Skin epidermis (tissue), 12 donors: ENCODE measurements around the gene CASTOR1.

ENCODE experiments used
- H3K27ac ChIP-seq, 21 experiments: fragments of 200-600 bp; sonication (generic) in 11 of 21; one replicate each; pipeline ENCODE4 v1.5.0; 2020; ENCODE audit warnings: mild to moderate bottlenecking in 3 of 21, inconsistent platforms in 2 of 21, moderate library complexity in 2 of 21
- H3K4me3 ChIP-seq, 7 experiments: fragments of 200-600 bp; sonication (generic) in 2 of 7; one replicate each; pipeline ENCODE4 v1.5.0; 2020; ENCODE audit warnings: inconsistent platforms in 2 of 7, mild to moderate bottlenecking in 2 of 7, moderate library complexity in 1 of 7

The CASTOR1 gene

GRCh38 chr22:30240541-30241417, 48.5 kb downstream of the CASTOR1 start:
- Histone ChIP-seq H3K4me3 (no peak overlapping the region), H3K27ac (peak overlapping the region in 3 of 21 experiments; percentile 17 to 31 (median 29))

- Histone ChIP-seq H3K27ac (no peak overlapping the region), H3K4me3 (no peak overlapping the region)
Measured at GRCh38 chr22:30239488-30240405, 49.6 kb downstream of the CASTOR1 start.

- H3K27ac ChIP-seq, result no peak overlapping the region
- H3K4me3 ChIP-seq, result no peak overlapping the region
Measured at GRCh38 chr22:30238661-30239487, 50.4 kb downstream of the CASTOR1 start.

GRCh38 chr22:30238136-30238535, 51.2 kb downstream of the CASTOR1 start:
- Histone ChIP-seq H3K27ac (no peak overlapping the region), H3K4me3 (no peak overlapping the region)

GRCh38 chr22:30236875-30237274, 52.4 kb downstream of the CASTOR1 start:
- Histone ChIP-seq H3K4me3 (no peak overlapping the region), H3K27ac (no peak overlapping the region)

GRCh38 chr22:30235687-30236170, 53.6 kb downstream of the CASTOR1 start:
- H3K27ac ChIP-seq, result peak overlapping the region in 1 of 21 experiments; percentile 16
- H3K4me3 ChIP-seq, result no peak overlapping the region
